ENCODE results near the gene ORC3.
"Not testable (repeated sequence)": the region's sequence is repeated elsewhere in the genome, so short reads cannot be mapped to it uniquely, and the experiment has no call there.

The ORC3 gene

GRCh38 chr6:87671555-87672029, 81.7 kb downstream of the ORC3 start:
- no peak overlapping the region for H2AFZ ChIP-seq (ENCODE audit: low read depth, low read length)
- H3K4me1 ChIP-seq (ENCODE audit: insufficient read depth, low read length) = no peaks in the 10 kb centered on the region
- no peaks in the 10 kb centered on the region for H3K9me3 ChIP-seq (ENCODE audit: low read length)
- H3K27me3 ChIP-seq (ENCODE audit: insufficient read depth, low read length) = no peaks in the 10 kb centered on the region
- peaks cover 61% of the 10 kb centered on the region for H3K36me3 ChIP-seq (ENCODE audit: insufficient read depth, low read length)
- H3K4me3 ChIP-seq (ENCODE audit: low read length) = no peak overlapping the region

- Histone ChIP-seq H3K27me3 (ENCODE audit: insufficient read depth, low read length) (no peaks in the 10 kb centered on the region), H3K36me3 (ENCODE audit: insufficient read depth, low read length) (peaks cover 61% of the 10 kb centered on the region), H3K4me1 (ENCODE audit: insufficient read depth, low read length) (no peaks in the 10 kb centered on the region), H3K9me3 (ENCODE audit: low read length) (no peaks in the 10 kb centered on the region), H3K4me3 (ENCODE audit: low read length) (no peak overlapping the region), H2AFZ (ENCODE audit: low read depth, low read length) (no peak overlapping the region)
Measured at GRCh38 chr6:87672641-87673040, 82.7 kb downstream of the ORC3 start.

GRCh38 chr6:87673237-87673636, 83.3 kb downstream of the ORC3 start:
- no peak overlapping the region for H2AFZ ChIP-seq (ENCODE audit: low read depth, low read length)
- H3K36me3 ChIP-seq (ENCODE audit: insufficient read depth, low read length) = peaks cover 66% of the 10 kb centered on the region
- H3K27me3 ChIP-seq (ENCODE audit: insufficient read depth, low read length) = no peaks in the 10 kb centered on the region
- no peaks in the 10 kb centered on the region for H3K4me1 ChIP-seq (ENCODE audit: insufficient read depth, low read length)
- H3K9me3 ChIP-seq (ENCODE audit: low read length) = no peaks in the 10 kb centered on the region
- H3K4me3 ChIP-seq (ENCODE audit: low read length) = no peak overlapping the region

- Histone ChIP-seq H3K36me3 (ENCODE audit: insufficient read depth, low read length) (peaks cover 69% of the 10 kb centered on the region), H2AFZ (ENCODE audit: low read depth, low read length) (no peak overlapping the region), H3K4me3 (ENCODE audit: low read length) (no peak overlapping the region), H3K9me3 (ENCODE audit: low read length) (no peaks in the 10 kb centered on the region), H3K27me3 (ENCODE audit: insufficient read depth, low read length) (no peaks in the 10 kb centered on the region), H3K4me1 (ENCODE audit: insufficient read depth, low read length) (no peaks in the 10 kb centered on the region)
Measured at GRCh38 chr6:87674290-87674689, 84.4 kb downstream of the ORC3 start.

GRCh38 chr6:87675004-87675681, 85.2 kb downstream of the ORC3 start:
- Histone ChIP-seq H2AFZ (ENCODE audit: low read depth, low read length) (no peak overlapping the region), H3K36me3 (ENCODE audit: insufficient read depth, low read length) (peaks cover 65% of the 10 kb centered on the region), H3K27me3 (ENCODE audit: insufficient read depth, low read length) (no peaks in the 10 kb centered on the region), H3K4me3 (ENCODE audit: low read length) (no peak overlapping the region), H3K4me1 (ENCODE audit: insufficient read depth, low read length) (no peaks in the 10 kb centered on the region), H3K9me3 (ENCODE audit: low read length) (no peaks in the 10 kb centered on the region)

GRCh38 chr6:87682310-87682709, 92.4 kb downstream of the ORC3 start:
- Histone ChIP-seq H3K36me3 (ENCODE audit: insufficient read depth, low read length) (peaks cover 25% of the 10 kb centered on the region), H3K9me3 (ENCODE audit: low read length) (no peaks in the 10 kb centered on the region), H3K4me1 (ENCODE audit: insufficient read depth, low read length) (no peaks in the 10 kb centered on the region), H3K27me3 (ENCODE audit: insufficient read depth, low read length) (no peaks in the 10 kb centered on the region), H2AFZ (ENCODE audit: low read depth, low read length) (no peak overlapping the region), H3K4me3 (ENCODE audit: low read length) (no peak overlapping the region)

GRCh38 chr6:87683890-87684289, 94.0 kb downstream of the ORC3 start:
- Histone ChIP-seq H2AFZ (ENCODE audit: low read depth, low read length) (no peak overlapping the region), H3K36me3 (ENCODE audit: insufficient read depth, low read length) (peaks cover 14% of the 10 kb centered on the region), H3K27me3 (ENCODE audit: insufficient read depth, low read length) (no peaks in the 10 kb centered on the region), H3K9me3 (ENCODE audit: low read length) (no peaks in the 10 kb centered on the region), H3K4me3 (ENCODE audit: low read length) (no peak overlapping the region), H3K4me1 (ENCODE audit: insufficient read depth, low read length) (no peaks in the 10 kb centered on the region)

GRCh38 chr6:87684895-87685654, 95.1 kb downstream of the ORC3 start:
- Histone ChIP-seq H3K27me3 (ENCODE audit: insufficient read depth, low read length) (no peaks in the 10 kb centered on the region), H3K36me3 (ENCODE audit: insufficient read depth, low read length) (peaks cover 13% of the 10 kb centered on the region), H2AFZ (ENCODE audit: low read depth, low read length) (no peak overlapping the region), H3K9me3 (ENCODE audit: low read length) (no peaks in the 10 kb centered on the region), H3K4me1 (ENCODE audit: insufficient read depth, low read length) (no peaks in the 10 kb centered on the region), H3K4me3 (ENCODE audit: low read length) (no peak overlapping the region)

- H3K4me3 ChIP-seq (ENCODE audit: low read length); H3K27me3 ChIP-seq (ENCODE audit: insufficient read depth, low read length); H2AFZ ChIP-seq (ENCODE audit: low read depth, low read length); H3K4me1 ChIP-seq (ENCODE audit: insufficient read depth, low read length); H3K9me3 ChIP-seq (ENCODE audit: low read length); H3K36me3 ChIP-seq (ENCODE audit: insufficient read depth, low read length): not testable (repeated sequence)
Measured at GRCh38 chr6:87686636-87687205, 96.8 kb downstream of the ORC3 start.

- no peak overlapping the region for H3K4me3 ChIP-seq (ENCODE audit: low read length)
- no peaks in the 10 kb centered on the region for H3K27me3 ChIP-seq (ENCODE audit: insufficient read depth, low read length)
- peaks cover 5% of the 10 kb centered on the region for H3K36me3 ChIP-seq (ENCODE audit: insufficient read depth, low read length)
- peaks cover 10% of the 10 kb centered on the region for H3K4me1 ChIP-seq (ENCODE audit: insufficient read depth, low read length)
- H2AFZ ChIP-seq (ENCODE audit: low read depth, low read length) = no peak overlapping the region
- no peaks in the 10 kb centered on the region for H3K9me3 ChIP-seq (ENCODE audit: low read length)
Measured at GRCh38 chr6:87687296-87687695, 97.4 kb downstream of the ORC3 start.

- H3K4me3 ChIP-seq (ENCODE audit: low read length); H3K36me3 ChIP-seq (ENCODE audit: insufficient read depth, low read length); H3K4me1 ChIP-seq (ENCODE audit: insufficient read depth, low read length); H3K27me3 ChIP-seq (ENCODE audit: insufficient read depth, low read length); H2AFZ ChIP-seq (ENCODE audit: low read depth, low read length); H3K9me3 ChIP-seq (ENCODE audit: low read length): not testable (repeated sequence)
Measured at GRCh38 chr6:87687893-87688292, 98.0 kb downstream of the ORC3 start.

GRCh38 chr6:87690441-87690840, 100.5 kb downstream of the ORC3 start:
- Histone ChIP-seq H3K9me3 (ENCODE audit: low read length) (no peaks in the 10 kb centered on the region), H3K27me3 (ENCODE audit: insufficient read depth, low read length) (no peaks in the 10 kb centered on the region), H3K4me1 (ENCODE audit: insufficient read depth, low read length) (peaks cover 13% of the 10 kb centered on the region), H3K36me3 (ENCODE audit: insufficient read depth, low read length) (peaks cover 5% of the 10 kb centered on the region), H2AFZ (ENCODE audit: low read depth, low read length) (no peak overlapping the region), H3K4me3 (ENCODE audit: low read length) (no peak overlapping the region)

- no peak overlapping the region for H2AFZ ChIP-seq (ENCODE audit: low read depth, low read length)
- H3K36me3 ChIP-seq (ENCODE audit: insufficient read depth, low read length) = peaks cover 5% of the 10 kb centered on the region
- H3K4me1 ChIP-seq (ENCODE audit: insufficient read depth, low read length) = peaks cover 15% of the 10 kb centered on the region
- H3K4me3 ChIP-seq (ENCODE audit: low read length) = no peak overlapping the region
- no peaks in the 10 kb centered on the region for H3K9me3 ChIP-seq (ENCODE audit: low read length)
- H3K27me3 ChIP-seq (ENCODE audit: insufficient read depth, low read length) = no peaks in the 10 kb centered on the region
Measured at GRCh38 chr6:87692086-87692485, 102.2 kb downstream of the ORC3 start.
